Measurements from ENCODE around the gene EPB41L4B.

EPB41L4B gene

GRCh38 chr9:109270971-109271925, 49.6 kb downstream of the EPB41L4B start:
- no peak for DNase-seq (ENCODE audit: low read depth, low spot score)

- no peak for DNase-seq (ENCODE audit: low read depth, low spot score)
Observed at GRCh38 chr9:109270441-109270840, 50.4 kb downstream of the EPB41L4B start.

- no peak for DNase-seq (ENCODE audit: low read depth, low spot score)
Observed at GRCh38 chr9:109269839-109270238, 51.0 kb downstream of the EPB41L4B start.

- no peak for DNase-seq (ENCODE audit: low read depth, low spot score)
Observed at GRCh38 chr9:109269081-109269480, 51.8 kb downstream of the EPB41L4B start.

- no peak for DNase-seq (ENCODE audit: low read depth, low spot score)
Observed at GRCh38 chr9:109267555-109267954, 53.3 kb downstream of the EPB41L4B start.

GRCh38 chr9:109264877-109265587, 55.8 kb downstream of the EPB41L4B start:
- DNase-seq (ENCODE audit: low read depth, low spot score) = no peak

GRCh38 chr9:109263358-109263757, 57.5 kb downstream of the EPB41L4B start:
- DNase-seq (ENCODE audit: low read depth, low spot score) = no peak

- DNase-seq (ENCODE audit: low read depth, low spot score) = no peak
Observed at GRCh38 chr9:109258481-109259302, 62.2 kb downstream of the EPB41L4B start.

GRCh38 chr9:109256336-109256735, 64.5 kb downstream of the EPB41L4B start:
- DNase-seq (ENCODE audit: low read depth, low spot score) = no peak

GRCh38 chr9:109255394-109255793, 65.5 kb downstream of the EPB41L4B start:
- no peak for DNase-seq (ENCODE audit: low read depth, low spot score)

- no peak for DNase-seq (ENCODE audit: low read depth, low spot score)
Observed at GRCh38 chr9:109254317-109254716, 66.5 kb downstream of the EPB41L4B start.

GRCh38 chr9:109253637-109254284, 67.1 kb downstream of the EPB41L4B start:
- DNase-seq (ENCODE audit: low read depth, low spot score) = no peak

GRCh38 chr9:109253241-109253636, 67.6 kb downstream of the EPB41L4B start:
- DNase-seq (ENCODE audit: low read depth, low spot score) = no peak

GRCh38 chr9:109252291-109252690, 68.6 kb downstream of the EPB41L4B start:
- DNase-seq (ENCODE audit: low read depth, low spot score) = no peak

- DNase-seq (ENCODE audit: low read depth, low spot score) = no peak
Observed at GRCh38 chr9:109251776-109252106, 69.1 kb downstream of the EPB41L4B start.

GRCh38 chr9:109251080-109251775, 69.6 kb downstream of the EPB41L4B start:
- DNase-seq (ENCODE audit: low read depth, low spot score) = no peak

- no peak for DNase-seq (ENCODE audit: low read depth, low spot score)
Observed at GRCh38 chr9:109250771-109251079, 70.1 kb downstream of the EPB41L4B start.

- DNase-seq (ENCODE audit: low read depth, low spot score) = no peak
Observed at GRCh38 chr9:109250311-109250741, 70.5 kb downstream of the EPB41L4B start.

GRCh38 chr9:109249615-109250014, 71.2 kb downstream of the EPB41L4B start:
- DNase-seq (ENCODE audit: low read depth, low spot score) = no peak

- no peak for DNase-seq (ENCODE audit: low read depth, low spot score)
Observed at GRCh38 chr9:109248133-109248581, 72.7 kb downstream of the EPB41L4B start.

- no peak for DNase-seq (ENCODE audit: low read depth, low spot score)
Observed at GRCh38 chr9:109247228-109247627, 73.6 kb downstream of the EPB41L4B start.
